Pulmonary artery endothelial cell (primary cell): Measurements from ENCODE around the gene CLSTN3. TPM values are rescaled to one million over a fixed set of nuclear protein-coding genes. Genes with fewer than 3 reads are reported as not detected.
A peak's percentile ranks its signal among the peaks of the same experiment; 100 is the strongest.
"Not testable (repeated sequence)": the region's sequence is repeated elsewhere in the genome, so short reads cannot be mapped to it uniquely, and the experiment has no call there.

Source experiments
- DNase-seq: peaks from one replicate; pipeline ENCODE4 v3.0.0-alpha.2; 2011; ENCODE audit warnings: low read depth, low spot score
- total RNA-seq: library from RNA; depleted of rRNA; stranded (reverse); fragments of >200 nt; gene quantifications from 2 replicates; pipeline ENCODE4 v1.2.3, GENCODE V29; 2014

CLSTN3 gene
- total RNA-seq, 1 donor from 2014 or later = 18.5 TPM

- DNase-seq = no peak
These were observed 26.2 kb upstream of the CLSTN3 start for GRCh38 chr12:7103837-7104584.

- DNase-seq = no peak
These were observed 24.1 kb upstream of the CLSTN3 start for GRCh38 chr12:7106082-7106481.

GRCh38 chr12:7107181-7107580, 23.0 kb upstream of the CLSTN3 start:
- DNase-seq = not testable (repeated sequence)

GRCh38 chr12:7107636-7108002, 22.6 kb upstream of the CLSTN3 start:
- no peak for DNase-seq

GRCh38 chr12:7108003-7108795, 22.0 kb upstream of the CLSTN3 start:
- no peak for DNase-seq

- peak; percentile 33 for DNase-seq
These were observed 21.2 kb upstream of the CLSTN3 start, which contains the start of gene C1RL for GRCh38 chr12:7108796-7109571. Gene C1RL, minus strand, starts transcription at chr12:7109214. Its CDS starts 34 bp downstream, at chr12:7109180.

- no peak for DNase-seq
These were observed 20.6 kb upstream of the CLSTN3 start for GRCh38 chr12:7109572-7109920.

- DNase-seq = no peak
These were observed 19.5 kb upstream of the CLSTN3 start for GRCh38 chr12:7110661-7111060.

GRCh38 chr12:7112041-7112440, 18.1 kb upstream of the CLSTN3 start:
- DNase-seq = no peak

GRCh38 chr12:7113389-7113871, 16.7 kb upstream of the CLSTN3 start:
- no peak for DNase-seq

GRCh38 chr12:7114008-7114407, 16.2 kb upstream of the CLSTN3 start:
- DNase-seq = no peak

- no peak for DNase-seq
These were observed 15.3 kb upstream of the CLSTN3 start for GRCh38 chr12:7114851-7115250.

GRCh38 chr12:7116196-7116595, 14.0 kb upstream of the CLSTN3 start:
- no peak for DNase-seq

GRCh38 chr12:7116916-7117315, 13.3 kb upstream of the CLSTN3 start:
- no peak for DNase-seq

GRCh38 chr12:7117670-7118069, 12.5 kb upstream of the CLSTN3 start:
- no peak for DNase-seq

- no peak for DNase-seq
These were observed 11.3 kb upstream of the CLSTN3 start for GRCh38 chr12:7118881-7119280.

GRCh38 chr12:7120166-7120565, 10.0 kb upstream of the CLSTN3 start:
- no peak for DNase-seq

- no peak for DNase-seq
These were observed 8.8 kb upstream of the CLSTN3 start for GRCh38 chr12:7121324-7121723.

- DNase-seq = no peak
These were observed 7.1 kb upstream of the CLSTN3 start for GRCh38 chr12:7122811-7123769.

- DNase-seq = peak; percentile 20
These were observed 6.2 kb upstream of the CLSTN3 start for GRCh38 chr12:7123806-7124522.
